Endodermal cell (in vitro differentiated cells): Measurements from ENCODE around the gene ZFAND3. TPM values are rescaled to one million over a fixed set of nuclear protein-coding genes. Genes with fewer than 3 reads are reported as not detected.

Source experiments
- DNase-seq: peaks from one replicate; pipeline ENCODE4 v3.0.0-alpha.2; 2017
- H3K27ac ChIP-seq: 2 replicates; pipeline ENCODE4 v1.5.1; 2013; ENCODE audit warnings: mild to moderate bottlenecking, low read depth, low read length, moderate library complexity
- H3K27me3 ChIP-seq: 2 replicates; pipeline ENCODE4 v1.6.1; 2013; ENCODE audit warnings: mild to moderate bottlenecking, low read length, moderate library complexity; ENCODE audit not compliant: insufficient read depth, control insufficient read depth, poor library complexity, severe bottlenecking
- H3K36me3 ChIP-seq: 2 replicates; pipeline ENCODE4 v1.7.0; 2013; ENCODE audit warnings: mild to moderate bottlenecking, low read length, moderate library complexity; ENCODE audit not compliant: control insufficient read depth, insufficient read depth
- H3K4me1 ChIP-seq: one replicate; pipeline ENCODE4 v1.7.0; 2013; ENCODE audit warnings: low read length; ENCODE audit not compliant: control insufficient read depth, insufficient read depth
- H3K4me3 ChIP-seq: 2 replicates; pipeline ENCODE4 v1.5.1; 2013; ENCODE audit warnings: mild to moderate bottlenecking, low read length, moderate library complexity
- H3K9ac ChIP-seq: 2 replicates; pipeline ENCODE4 v1.6.1; 2013; ENCODE audit warnings: mild to moderate bottlenecking, low read length, moderate library complexity; ENCODE audit not compliant: poor library complexity, severe bottlenecking; ENCODE audit errors: extremely low read depth
- H3K9me3 ChIP-seq: 2 replicates; pipeline ENCODE4 v1.6.1; 2013; ENCODE audit warnings: mild to moderate bottlenecking, low read length, moderate library complexity; ENCODE audit not compliant: control insufficient read depth
- H3K27ac Mint-ChIP-seq: 2 replicates; pipeline ENCODE4 v1.8.0; 2020; ENCODE audit warnings: mixed read lengths
- H3K27me3 Mint-ChIP-seq: 2 replicates; pipeline ENCODE4 v1.8.0; 2021; ENCODE audit warnings: mild to moderate bottlenecking, mixed read lengths; ENCODE audit not compliant: insufficient read depth
- H3K36me3 Mint-ChIP-seq: 2 replicates; pipeline ENCODE4 v1.8.0; 2020; ENCODE audit warnings: low read depth, mixed read lengths
- H3K4me1 Mint-ChIP-seq: 2 replicates; pipeline ENCODE4 v1.8.0; 2020; ENCODE audit warnings: mixed read lengths
- H3K4me3 Mint-ChIP-seq: 2 replicates; pipeline ENCODE4 v1.8.0; 2020; ENCODE audit warnings: mild to moderate bottlenecking, moderate library complexity, mixed read lengths
- H3K9me3 Mint-ChIP-seq: 2 replicates; pipeline ENCODE4 v1.8.0; 2020; ENCODE audit warnings: mild to moderate bottlenecking, mixed read lengths
- CTCF ChIP-seq: fragments of 200-600 bp; sonication (generic); conservative IDR thresholded peaks from 2 replicates; pipeline ENCODE4 v1.5.0; 2021; ENCODE audit warnings: antibody characterized with exemption, mild to moderate bottlenecking
- WGBS, 2 experiments: methylation state at CpG; one replicate each; pipeline versions ENCODE4 v1.1.5 to v1.1.7; 2013; ENCODE audit warnings: missing lambda C conversion rate in 2 of 2, mixed read lengths in 1 of 2; ENCODE audit not compliant: insufficient coverage in 1 of 2, insufficient read length in 1 of 2; 5-methylcytosine and 5-hydroxymethylcytosine counted together
- total RNA-seq, 2 donors: library from RNA; stranded (reverse); fragmentation: NEBNext Ultra II Directional in 1 of 2; extraction: Animal tissue kit (Norgen Biotek cat#: 25700) in 1 of 2; gene quantifications; 2 replicates in 1 of 2; 3 replicates in 1 of 2; pipeline ENCODE4 v1.2.1, GENCODE V29; 2021

The ZFAND3 gene
- total RNA-seq, 2 donors from 2014 or later = 67.1 to 86.2 TPM

- TF ChIP-seq CTCF = no peak
- Histone ChIP-seq H3K4me3 (no peak overlapping the region), H3K9me3 (no peaks in the 10 kb centered on the region), H3K9ac (no peak overlapping the region), H3K27ac (no peak overlapping the region), H3K4me1 (peaks cover 12% of the 10 kb centered on the region), H3K36me3 (no peaks in the 10 kb centered on the region), H3K27me3 (no peaks in the 10 kb centered on the region)
- H3K4me3 Mint-ChIP-seq = no peak overlapping the region
- H3K4me1 Mint-ChIP-seq = peaks cover 35% of the 10 kb centered on the region
- DNase-seq = no peak
- H3K27me3 Mint-ChIP-seq = peaks cover 17% of the 10 kb centered on the region
- H3K36me3 Mint-ChIP-seq = no peaks in the 10 kb centered on the region
- H3K9me3 Mint-ChIP-seq = no peaks in the 10 kb centered on the region
- 97 to 100% methylated on average over 1 to 2 of the region's 2 CpGs for WGBS, 2 experiments
- H3K27ac Mint-ChIP-seq = no peak overlapping the region
These were observed 63.3 kb downstream of the ZFAND3 start for GRCh38 chr6:37882724-37883413.

- Histone ChIP-seq H3K27me3 (no peaks in the 10 kb centered on the region), H3K9ac (no peak overlapping the region), H3K36me3 (no peaks in the 10 kb centered on the region), H3K9me3 (no peaks in the 10 kb centered on the region), H3K4me3 (no peak overlapping the region), H3K4me1 (peaks cover 12% of the 10 kb centered on the region), H3K27ac (no peak overlapping the region)
- DNase-seq = no peak
- no peak for TF ChIP-seq CTCF
- Mint-ChIP-seq H3K9me3 (no peaks in the 10 kb centered on the region), H3K4me3 (no peak overlapping the region), H3K36me3 (no peaks in the 10 kb centered on the region), H3K4me1 (peaks cover 25% of the 10 kb centered on the region), H3K27me3 (peaks cover 11% of the 10 kb centered on the region), H3K27ac (no peak overlapping the region)
- WGBS, 2 experiments = 100% methylated on average over 1 of the region's 1 CpG
These were observed 65.0 kb downstream of the ZFAND3 start for GRCh38 chr6:37884548-37884947.

GRCh38 chr6:37889051-37889450 lies 69.5 kb downstream of the ZFAND3 start:
- 97 to 100% methylated on average over 1 to 4 of the region's 4 CpGs for WGBS, 2 experiments
- Mint-ChIP-seq H3K27ac (no peak overlapping the region), H3K9me3 (no peaks in the 10 kb centered on the region), H3K4me3 (no peak overlapping the region), H3K36me3 (peaks cover 2% of the 10 kb centered on the region), H3K27me3 (no peaks in the 10 kb centered on the region), H3K4me1 (no peaks in the 10 kb centered on the region)
- Histone ChIP-seq H3K27me3 (no peaks in the 10 kb centered on the region), H3K4me3 (no peak overlapping the region), H3K36me3 (no peaks in the 10 kb centered on the region), H3K4me1 (no peaks in the 10 kb centered on the region), H3K27ac (no peak overlapping the region), H3K9me3 (no peaks in the 10 kb centered on the region), H3K9ac (no peak overlapping the region)
- no peak for DNase-seq
- TF ChIP-seq CTCF = no peak
